Gastroesophageal sphincter (tissue), 4 donors: Measurements from ENCODE around the gene TIGD4. TPM values are rescaled to one million over a fixed set of nuclear protein-coding genes. Genes with fewer than 3 reads are reported as not detected.

Experiments used
- total RNA-seq, 4 donors: library from RNA; depleted of rRNA; stranded (reverse); fragments of >200 nt; gene quantifications; one replicate each; pipeline ENCODE4 v1.1.0, GENCODE V29; 2016

The TIGD4 gene
- total RNA-seq, 4 donors from 2014 or later, result 0.22 to 0.94 (median 0.47) TPM

Other genes starting within 250 kb of the TIGD4 start
- gene FBXW7, start 243.6 kb downstream of the TIGD4 start, total RNA-seq, result 100 to 1,000 TPM in 1 of 4 donors, 10 to 100 TPM in 3; 55.1 to 120 (median 85.5) TPM
- gene TMEM154, start 99.7 kb downstream of the TIGD4 start, total RNA-seq, result 10 to 100 TPM in 1 of 4 donors, 1 to 10 TPM in 2, under 1 TPM in 1; 0.77 to 13.6 (median 3.8) TPM
- gene ARFIP1, start 224 bp upstream of the TIGD4 start, total RNA-seq, result 10 to 100 TPM; 26.6 to 34.9 (median 29.5) TPM
- 1 to 10 TPM in 3 of 4 donors, under 1 TPM in 1; 0.62 to 1.8 (median 1.3) TPM for gene FHDC1, start 156.6 kb upstream of the TIGD4 start, total RNA-seq